ENCODE data around the gene HIF1A.
"Not testable (repeated sequence)": the region's sequence is repeated elsewhere in the genome, so short reads cannot be mapped to it uniquely, and the experiment has no call there.

Gene HIF1A

DNA sequence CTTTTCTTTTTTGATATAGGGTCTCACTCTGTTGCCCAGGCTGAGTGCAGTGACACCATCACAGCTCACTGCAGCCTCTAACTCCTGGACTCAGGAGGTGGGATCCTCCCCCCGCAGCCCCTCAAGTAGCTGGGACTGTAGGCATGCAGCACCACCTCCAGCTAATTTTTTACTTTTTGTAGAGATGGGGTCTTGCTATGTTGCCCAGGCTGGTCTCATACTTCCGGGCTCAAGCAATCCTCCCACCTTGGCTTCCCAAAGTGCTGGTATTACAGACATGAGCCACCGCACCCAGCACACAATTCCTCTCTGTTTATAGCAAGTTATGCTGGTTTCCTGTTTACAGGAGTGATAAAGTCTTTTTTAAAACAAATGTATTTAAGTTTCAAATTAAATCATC, 39.5 kb upstream of the HIF1A start:
- Histone ChIP-seq H3K27ac (ENCODE audit: insufficient read depth, low read length, poor library complexity, severe bottlenecking) (no peak overlapping the region), H3K36me3 (ENCODE audit: control insufficient read depth, insufficient read depth, low read length) (no peaks in the 10 kb centered on the region), H3K4me1 (ENCODE audit: control insufficient read depth, insufficient read depth, low read length, poor library complexity, severe bottlenecking) (peaks cover 16% of the 10 kb centered on the region), H3K27me3 (replicated peaks; ENCODE audit: control insufficient read depth, insufficient read depth, low read length, poor library complexity, severe bottlenecking) (no peaks in the 10 kb centered on the region), H3K4me3 (ENCODE audit: insufficient read depth, low read depth, low read length, poor library complexity, severe bottlenecking) (no peak overlapping the region), H3K9me3 (ENCODE audit: control insufficient read depth, low read length) (no peaks in the 10 kb centered on the region)
- no peak for DNase-seq

DNA sequence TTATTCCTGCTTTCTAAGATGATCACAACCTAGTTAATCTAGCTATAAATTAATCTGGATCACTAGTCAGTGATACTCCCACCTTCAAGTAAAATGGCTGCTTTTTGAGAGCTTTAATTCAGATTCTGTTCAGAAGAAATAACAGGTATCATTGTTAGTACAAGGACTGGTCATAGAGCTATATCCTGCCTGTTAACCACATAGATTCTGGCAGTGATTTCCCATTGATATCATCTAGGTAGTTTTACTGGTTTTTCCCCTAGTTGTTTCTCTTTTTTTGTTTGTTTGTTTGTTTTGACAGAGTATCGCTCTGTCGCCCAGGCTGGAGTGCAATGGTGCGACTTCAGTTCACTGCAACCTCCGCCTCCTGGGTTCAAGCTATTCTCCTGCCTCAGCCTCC, 39.0 kb upstream of the HIF1A start:
- H3K4me3 ChIP-seq (ENCODE audit: insufficient read depth, low read depth, low read length, poor library complexity, severe bottlenecking) = no peak overlapping the region
- H3K27me3 ChIP-seq (replicated peaks; ENCODE audit: control insufficient read depth, insufficient read depth, low read length, poor library complexity, severe bottlenecking) = no peaks in the 10 kb centered on the region
- no peaks in the 10 kb centered on the region for H3K36me3 ChIP-seq (ENCODE audit: control insufficient read depth, insufficient read depth, low read length)
- DNase-seq = no peak
- H3K9me3 ChIP-seq (ENCODE audit: control insufficient read depth, low read length) = no peaks in the 10 kb centered on the region
- H3K4me1 ChIP-seq (ENCODE audit: control insufficient read depth, insufficient read depth, low read length, poor library complexity, severe bottlenecking) = peaks cover 16% of the 10 kb centered on the region
- no peak overlapping the region for H3K27ac ChIP-seq (ENCODE audit: insufficient read depth, low read length, poor library complexity, severe bottlenecking)

DNA sequence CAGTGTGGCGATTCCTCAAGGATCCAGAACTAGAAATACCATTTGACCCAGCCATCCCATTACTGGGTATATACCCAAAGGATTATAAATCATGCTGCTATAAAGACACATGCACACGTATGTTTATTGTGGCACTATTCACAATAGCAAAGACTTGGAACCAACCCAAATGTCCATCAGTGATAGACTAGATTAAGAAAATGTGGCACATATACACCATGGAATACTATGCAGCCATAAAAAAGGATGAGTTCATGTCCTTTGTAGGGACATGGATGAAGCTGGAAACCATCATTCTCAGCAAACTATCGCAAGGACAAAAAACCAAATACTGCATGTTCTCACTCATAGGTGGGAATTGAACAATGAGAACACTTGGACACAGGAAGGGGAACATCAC, 37.2 kb upstream of the HIF1A start:
- H3K36me3 ChIP-seq (ENCODE audit: control insufficient read depth, insufficient read depth, low read length); H3K9me3 ChIP-seq (ENCODE audit: control insufficient read depth, low read length); H3K27me3 ChIP-seq (replicated peaks; ENCODE audit: control insufficient read depth, insufficient read depth, low read length, poor library complexity, severe bottlenecking); H3K27ac ChIP-seq (ENCODE audit: insufficient read depth, low read length, poor library complexity, severe bottlenecking); H3K4me3 ChIP-seq (ENCODE audit: insufficient read depth, low read depth, low read length, poor library complexity, severe bottlenecking); DNase-seq: not testable (repeated sequence)
- H3K4me1 ChIP-seq (ENCODE audit: control insufficient read depth, insufficient read depth, low read length, poor library complexity, severe bottlenecking) = peaks cover 19% of the 10 kb centered on the region

- H3K9me3 ChIP-seq (ENCODE audit: control insufficient read depth, low read length) = no peaks in the 10 kb centered on the region
- no peaks in the 10 kb centered on the region for H3K27me3 ChIP-seq (replicated peaks; ENCODE audit: control insufficient read depth, insufficient read depth, low read length, poor library complexity, severe bottlenecking)
- H3K4me1 ChIP-seq (ENCODE audit: control insufficient read depth, insufficient read depth, low read length, poor library complexity, severe bottlenecking) = peaks cover 26% of the 10 kb centered on the region
- H3K27ac ChIP-seq (ENCODE audit: insufficient read depth, low read length, poor library complexity, severe bottlenecking) = no peak overlapping the region
- H3K4me3 ChIP-seq (ENCODE audit: insufficient read depth, low read depth, low read length, poor library complexity, severe bottlenecking) = no peak overlapping the region
- no peak for DNase-seq
- no peaks in the 10 kb centered on the region for H3K36me3 ChIP-seq (ENCODE audit: control insufficient read depth, insufficient read depth, low read length)
These were observed 35.7 kb upstream of the HIF1A start for GRCh38 chr14:61659582-61659981.

DNA sequence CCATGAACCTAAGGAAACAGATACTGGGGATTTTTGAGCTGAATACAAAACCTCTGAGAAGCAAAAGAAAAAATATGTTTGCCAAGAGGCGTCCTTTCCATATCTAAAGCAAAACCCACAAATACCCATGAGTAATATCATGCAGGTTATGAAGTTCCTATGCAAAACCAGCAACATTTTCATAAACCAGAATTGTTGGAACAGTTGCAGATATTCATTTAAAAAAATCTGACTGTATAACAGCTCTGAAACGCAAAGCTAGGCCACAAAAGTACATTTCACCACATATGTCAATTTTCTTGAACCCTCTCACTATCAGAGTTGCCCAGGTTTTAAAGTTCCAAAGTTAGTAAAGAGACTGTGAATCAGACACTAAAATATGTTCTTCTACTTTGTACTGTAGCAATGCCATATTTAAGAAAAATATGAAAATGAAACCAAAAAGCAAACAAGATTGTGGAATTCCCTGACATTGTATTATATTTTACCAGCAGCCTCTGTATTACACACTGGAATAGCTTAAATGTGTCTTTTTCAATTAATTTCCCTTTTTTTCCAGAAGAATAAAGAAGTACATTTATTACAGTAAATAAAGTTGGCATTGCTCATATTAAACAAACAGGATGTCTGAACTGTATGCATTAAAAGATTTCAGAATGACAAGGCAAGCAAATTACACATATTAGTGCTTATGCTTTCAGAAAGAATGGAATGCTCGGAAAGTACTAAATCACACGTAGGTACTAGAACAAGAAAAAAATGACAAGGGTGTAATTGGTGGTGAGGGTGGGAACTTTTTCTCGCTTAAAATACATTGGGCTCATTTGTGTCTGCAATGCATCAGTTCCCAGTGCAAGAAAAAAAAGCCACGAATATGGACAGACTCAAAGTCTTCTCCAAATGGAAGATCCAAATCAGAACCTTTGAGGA, 33.6 kb upstream of the HIF1A start:
- Histone ChIP-seq H3K4me1 (ENCODE audit: control insufficient read depth, insufficient read depth, low read length, poor library complexity, severe bottlenecking) (peaks cover 19% of the 10 kb centered on the region), H3K9me3 (ENCODE audit: control insufficient read depth, low read length) (no peaks in the 10 kb centered on the region), H3K27ac (ENCODE audit: insufficient read depth, low read length, poor library complexity, severe bottlenecking) (peak overlapping the region; percentile 58), H3K27me3 (replicated peaks; ENCODE audit: control insufficient read depth, insufficient read depth, low read length, poor library complexity, severe bottlenecking) (no peaks in the 10 kb centered on the region), H3K4me3 (ENCODE audit: insufficient read depth, low read depth, low read length, poor library complexity, severe bottlenecking) (no peak overlapping the region), H3K36me3 (ENCODE audit: control insufficient read depth, insufficient read depth, low read length) (no peaks in the 10 kb centered on the region)
- DNase-seq = no peak

DNA sequence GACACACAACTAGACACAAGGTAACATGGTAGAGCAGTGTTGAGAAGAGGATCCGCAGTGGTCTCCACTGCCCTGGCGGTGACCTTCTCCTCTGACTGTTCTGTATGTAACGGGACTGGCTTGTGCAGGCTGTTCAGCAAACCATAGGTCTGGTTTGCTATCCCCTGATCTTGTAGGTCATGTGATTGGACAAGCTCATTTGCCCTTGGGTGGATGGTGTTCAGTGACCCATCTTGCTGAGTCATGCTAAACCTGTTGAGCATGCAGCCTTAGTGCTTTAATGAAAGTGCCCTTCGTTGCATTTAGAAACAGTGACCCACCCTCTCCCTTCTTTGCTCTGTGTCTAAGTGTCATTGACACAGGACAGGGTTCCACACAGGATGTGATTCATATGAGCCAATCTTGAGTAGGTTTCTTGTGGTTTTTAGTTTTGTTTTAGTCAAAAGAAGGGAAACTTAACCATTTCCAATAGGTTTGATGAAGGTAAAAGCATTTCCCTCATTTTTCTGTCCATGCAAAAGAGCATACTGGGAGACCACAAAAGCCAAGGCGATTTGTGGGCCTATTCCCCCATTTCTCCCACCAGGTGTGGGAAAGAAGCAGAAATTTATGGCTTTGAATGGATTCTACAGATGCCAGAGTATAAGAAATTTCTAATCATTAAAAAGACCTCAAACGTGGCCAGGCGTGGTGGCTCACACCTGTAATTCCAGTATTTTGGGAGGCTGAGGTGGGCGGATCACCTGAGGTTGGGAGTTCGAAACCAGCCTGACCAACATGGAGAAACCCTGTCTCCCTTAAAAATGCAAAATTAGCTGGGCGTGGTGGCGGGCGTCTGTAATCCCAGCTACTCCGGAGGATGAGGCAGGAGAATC, 32.6 kb upstream of the HIF1A start:
- peak overlapping the region; percentile 50 for H3K27ac ChIP-seq (ENCODE audit: insufficient read depth, low read length, poor library complexity, severe bottlenecking)
- no peaks in the 10 kb centered on the region for H3K36me3 ChIP-seq (ENCODE audit: control insufficient read depth, insufficient read depth, low read length)
- H3K4me1 ChIP-seq (ENCODE audit: control insufficient read depth, insufficient read depth, low read length, poor library complexity, severe bottlenecking) = peaks cover 20% of the 10 kb centered on the region
- H3K4me3 ChIP-seq (ENCODE audit: insufficient read depth, low read depth, low read length, poor library complexity, severe bottlenecking) = peak overlapping the region; percentile 28
- DNase-seq = peak; percentile 27 to 32 (median 31)
- no peaks in the 10 kb centered on the region for H3K27me3 ChIP-seq (replicated peaks; ENCODE audit: control insufficient read depth, insufficient read depth, low read length, poor library complexity, severe bottlenecking)
- H3K9me3 ChIP-seq (ENCODE audit: control insufficient read depth, low read length) = no peaks in the 10 kb centered on the region

DNA sequence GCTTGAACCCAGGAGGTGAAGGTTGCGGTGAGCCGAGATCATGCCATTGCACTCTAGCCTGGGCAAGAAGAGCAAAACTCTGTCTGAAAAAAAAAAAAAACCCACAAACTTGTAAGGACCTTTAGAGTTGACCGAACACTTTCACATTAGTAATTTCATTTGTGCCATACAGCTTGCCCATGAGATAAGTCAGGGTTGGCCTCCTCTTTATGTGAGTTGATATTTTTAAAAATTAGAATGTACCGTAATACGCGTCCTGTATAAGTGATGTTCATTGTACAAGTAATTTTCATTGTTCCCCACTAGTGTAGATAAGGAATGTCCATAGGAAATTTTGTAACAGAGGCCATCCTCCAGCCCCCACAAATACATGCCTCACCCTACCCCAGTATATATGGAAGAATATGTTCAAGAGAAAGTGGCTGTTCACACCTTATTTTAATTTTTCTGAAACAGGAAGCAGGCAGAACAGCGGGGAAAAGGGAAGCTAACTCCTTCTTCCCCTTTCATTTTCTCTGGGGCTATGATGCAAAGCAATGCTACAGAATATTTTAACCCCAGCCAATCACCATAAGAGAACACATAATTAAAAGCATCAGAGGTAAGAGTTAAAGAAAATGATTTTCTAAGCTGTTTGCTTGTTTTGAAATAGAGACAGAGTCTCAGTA, 31.9 kb upstream of the HIF1A start:
- H3K27me3 ChIP-seq (replicated peaks; ENCODE audit: control insufficient read depth, insufficient read depth, low read length, poor library complexity, severe bottlenecking) = no peaks in the 10 kb centered on the region
- no peak overlapping the region for H3K4me3 ChIP-seq (ENCODE audit: insufficient read depth, low read depth, low read length, poor library complexity, severe bottlenecking)
- no peak for DNase-seq
- H3K27ac ChIP-seq (ENCODE audit: insufficient read depth, low read length, poor library complexity, severe bottlenecking) = no peak overlapping the region
- H3K36me3 ChIP-seq (ENCODE audit: control insufficient read depth, insufficient read depth, low read length) = no peaks in the 10 kb centered on the region
- peaks cover 28% of the 10 kb centered on the region for H3K4me1 ChIP-seq (ENCODE audit: control insufficient read depth, insufficient read depth, low read length, poor library complexity, severe bottlenecking)
- H3K9me3 ChIP-seq (ENCODE audit: control insufficient read depth, low read length) = no peaks in the 10 kb centered on the region

DNA sequence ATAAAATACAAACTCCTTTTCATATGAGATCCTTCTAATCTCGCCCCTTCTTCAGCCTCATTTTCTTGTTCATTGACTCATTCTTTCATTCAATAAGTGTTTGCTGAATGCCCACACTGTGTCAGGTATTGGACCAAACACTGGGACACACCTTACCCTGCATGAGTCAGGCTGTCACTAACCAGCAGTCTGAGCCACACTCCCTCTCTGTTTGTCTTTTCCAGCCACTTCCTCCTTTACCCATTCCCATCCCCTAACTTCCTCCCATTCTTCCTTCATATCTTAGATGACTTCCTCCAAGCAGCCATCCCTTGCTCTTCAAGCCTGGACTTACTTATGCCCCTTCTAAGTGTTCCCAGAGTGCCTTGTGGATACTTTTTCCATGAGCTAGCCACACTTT, 27.0 kb upstream of the HIF1A start:
- no peak overlapping the region for H3K4me3 ChIP-seq (ENCODE audit: insufficient read depth, low read depth, low read length, poor library complexity, severe bottlenecking)
- no peaks in the 10 kb centered on the region for H3K36me3 ChIP-seq (ENCODE audit: control insufficient read depth, insufficient read depth, low read length)
- H3K9me3 ChIP-seq (ENCODE audit: control insufficient read depth, low read length) = no peaks in the 10 kb centered on the region
- H3K27me3 ChIP-seq (replicated peaks; ENCODE audit: control insufficient read depth, insufficient read depth, low read length, poor library complexity, severe bottlenecking) = no peaks in the 10 kb centered on the region
- H3K4me1 ChIP-seq (ENCODE audit: control insufficient read depth, insufficient read depth, low read length, poor library complexity, severe bottlenecking) = peaks cover 35% of the 10 kb centered on the region
- no peak overlapping the region for H3K27ac ChIP-seq (ENCODE audit: insufficient read depth, low read length, poor library complexity, severe bottlenecking)
- no peak for DNase-seq

DNA sequence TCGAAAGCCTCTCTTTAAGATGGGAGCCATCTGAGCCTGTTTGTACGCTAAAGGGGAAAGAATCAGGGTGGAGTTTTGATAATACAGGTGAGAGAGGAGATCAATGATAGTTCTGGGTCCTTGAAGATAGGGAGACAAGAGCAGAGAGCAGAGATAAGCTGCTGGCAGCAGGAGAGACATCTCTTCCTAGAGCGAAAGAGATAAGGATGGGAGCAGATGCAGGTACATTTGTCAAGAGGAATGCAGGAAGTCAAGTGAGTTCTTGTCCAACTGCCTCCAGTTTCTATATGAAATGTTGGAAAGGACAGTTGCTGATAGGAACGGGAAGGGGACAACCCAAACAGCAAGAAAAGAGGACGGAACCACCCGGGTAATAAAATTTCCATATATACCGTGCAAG, 24.7 kb upstream of the HIF1A start:
- no peaks in the 10 kb centered on the region for H3K27me3 ChIP-seq (replicated peaks; ENCODE audit: control insufficient read depth, insufficient read depth, low read length, poor library complexity, severe bottlenecking)
- no peak for DNase-seq
- no peaks in the 10 kb centered on the region for H3K9me3 ChIP-seq (ENCODE audit: control insufficient read depth, low read length)
- no peaks in the 10 kb centered on the region for H3K36me3 ChIP-seq (ENCODE audit: control insufficient read depth, insufficient read depth, low read length)
- peak overlapping the region; percentile 0 for H3K4me3 ChIP-seq (ENCODE audit: insufficient read depth, low read depth, low read length, poor library complexity, severe bottlenecking)
- H3K27ac ChIP-seq (ENCODE audit: insufficient read depth, low read length, poor library complexity, severe bottlenecking) = peak overlapping the region; percentile 67
- peaks cover 28% of the 10 kb centered on the region for H3K4me1 ChIP-seq (ENCODE audit: control insufficient read depth, insufficient read depth, low read length, poor library complexity, severe bottlenecking)
